Vagina (tissue), 2 donors: ENCODE measurements around the gene CBY2.

Experiments
- CTCF ChIP-seq, 3 experiments: fragments of 450-650 bp in 2 of 3; fragments of 200-600 bp in 1 of 3; sonication (generic) in 1 of 3; IDR thresholded peaks; one replicate each; pipeline ENCODE4 v1.5.1; 2017 to 2019; ENCODE audit warnings: antibody characterized with exemption in 3 of 3, mild to moderate bottlenecking in 2 of 3, moderate library complexity in 2 of 3
- POLR2A ChIP-seq, 2 donors: fragments of 450-650 bp; IDR thresholded peaks; one replicate each; pipeline ENCODE4 v1.6.1; 2017; ENCODE audit warnings: antibody characterized with exemption in 2 of 2, mild to moderate bottlenecking in 2 of 2, moderate library complexity in 2 of 2

- TF ChIP-seq CTCF (IDR thresholded peaks at IDR 0.05) (no peak), POLR2A (IDR thresholded peaks at IDR 0.05) (no peak)
Observed at GRCh38 chr13:45752510-45752909, 50.4 kb downstream of the CBY2 start.
